HG03457 (cell line): ENCODE measurements around the gene PCOLCE2.

Source experiments
- ATAC-seq: cut with Tn5 transposase; IDR thresholded peaks from one replicate; pipeline ENCODE4 v1.9.1; 2021; ENCODE audit warnings: moderate number of reproducible peaks; ENCODE audit not compliant: unreplicated experiment

Gene PCOLCE2, protein sequence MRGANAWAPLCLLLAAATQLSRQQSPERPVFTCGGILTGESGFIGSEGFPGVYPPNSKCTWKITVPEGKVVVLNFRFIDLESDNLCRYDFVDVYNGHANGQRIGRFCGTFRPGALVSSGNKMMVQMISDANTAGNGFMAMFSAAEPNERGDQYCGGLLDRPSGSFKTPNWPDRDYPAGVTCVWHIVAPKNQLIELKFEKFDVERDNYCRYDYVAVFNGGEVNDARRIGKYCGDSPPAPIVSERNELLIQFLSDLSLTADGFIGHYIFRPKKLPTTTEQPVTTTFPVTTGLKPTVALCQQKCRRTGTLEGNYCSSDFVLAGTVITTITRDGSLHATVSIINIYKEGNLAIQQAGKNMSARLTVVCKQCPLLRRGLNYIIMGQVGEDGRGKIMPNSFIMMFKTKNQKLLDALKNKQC

GRCh38 chr3:142888481-142889211, at the start of gene PCOLCE2:
PCOLCE2 (minus strand) TSS chr3:142889083; CDS start chr3:142888896, 187 bp downstream.
- no peak for ATAC-seq

DNA sequence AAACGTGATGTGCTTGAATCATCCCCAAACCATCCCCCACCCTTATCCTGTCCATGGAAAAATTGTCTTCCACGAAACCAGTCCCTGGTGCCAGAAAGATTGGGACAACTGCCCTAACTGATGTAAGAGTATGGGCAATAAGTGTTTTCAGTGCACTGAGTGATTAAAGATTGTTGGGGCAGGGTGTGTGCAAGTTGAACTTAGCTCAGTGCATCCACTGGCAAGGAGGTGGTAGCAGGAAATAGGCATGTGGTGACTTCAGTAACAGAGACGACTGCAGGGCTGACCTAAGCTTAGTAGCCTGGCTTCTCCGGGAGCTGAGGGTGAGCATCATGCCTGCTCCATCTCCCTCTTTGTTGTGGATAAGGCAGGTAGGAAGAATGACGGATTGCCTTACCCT, 47.1 kb upstream of the PCOLCE2 start:
- ATAC-seq, result no peak

DNA sequence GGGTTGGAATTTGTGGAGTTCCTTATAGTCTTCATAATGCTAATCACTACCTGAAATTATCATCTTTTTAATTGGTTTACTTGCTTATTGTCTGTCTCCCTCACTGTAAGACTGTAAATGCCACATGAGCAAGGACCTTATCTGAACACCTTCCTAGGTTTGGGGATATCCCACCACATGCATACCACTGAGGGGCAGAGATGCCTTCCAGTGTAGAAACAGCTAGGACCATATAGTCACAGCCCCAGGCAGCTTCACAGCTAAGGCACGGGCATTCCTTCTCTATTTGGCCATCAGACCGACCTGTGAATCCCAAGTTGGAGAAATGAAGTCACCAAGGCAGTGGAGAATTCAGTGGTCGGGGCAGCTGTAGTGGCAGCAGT, 46.0 kb upstream of the PCOLCE2 start:
- ATAC-seq, result no peak

DNA sequence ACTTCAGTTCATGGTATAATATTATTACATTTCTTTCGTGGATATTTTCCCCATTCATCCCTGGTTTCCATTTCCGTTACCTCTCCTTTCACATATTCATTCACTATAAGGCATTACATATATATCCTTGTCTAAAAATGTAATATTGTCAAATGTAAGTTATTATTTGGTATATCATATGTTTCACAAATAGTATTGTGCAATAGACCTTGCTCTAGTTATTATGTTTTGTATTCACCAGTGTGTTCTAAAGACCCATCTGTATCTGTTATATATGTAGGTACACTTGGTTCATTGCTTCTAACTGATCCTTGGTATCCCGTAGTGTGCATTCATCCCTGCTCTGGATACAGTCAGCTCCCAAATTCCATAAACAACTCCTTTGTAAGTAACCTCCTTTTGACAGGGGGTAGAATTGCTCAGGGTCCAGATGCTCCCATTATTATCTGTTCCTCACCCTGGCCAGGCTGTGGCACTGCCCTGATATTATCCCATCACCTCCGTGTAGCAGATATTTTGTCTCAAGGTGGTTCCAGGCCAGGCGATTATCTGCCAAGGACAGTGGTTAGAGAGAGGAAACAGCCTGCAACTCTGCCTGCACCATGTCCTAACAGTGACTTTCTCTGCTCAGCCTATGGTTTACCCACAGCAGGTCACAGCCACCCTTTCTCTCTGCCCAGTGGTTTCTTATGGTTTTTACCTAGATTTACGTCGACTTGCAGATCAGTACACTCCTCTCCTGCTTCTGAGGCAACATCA, 45.4 kb upstream of the PCOLCE2 start:
- no peak for ATAC-seq

DNA sequence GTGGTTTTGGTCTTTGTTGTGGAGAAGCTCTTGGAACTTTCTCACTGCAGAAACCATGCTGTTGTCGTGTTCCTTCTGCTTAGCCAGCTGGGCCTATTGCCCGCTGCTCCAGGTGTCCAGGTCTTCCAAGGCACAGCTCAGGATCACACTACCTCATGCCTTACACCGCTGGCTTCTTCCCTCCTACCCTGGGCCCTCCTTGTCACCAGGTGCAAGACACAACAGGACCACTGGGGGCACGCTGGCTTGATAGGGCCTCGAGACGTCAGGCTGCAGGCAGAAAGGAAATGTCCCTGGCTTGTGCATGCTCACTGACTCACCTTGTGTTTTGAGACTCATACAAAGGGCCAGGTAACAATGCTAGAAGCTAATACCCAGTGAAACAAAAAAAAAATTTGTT, 42.3 kb upstream of the PCOLCE2 start:
- ATAC-seq, result peak; percentile 72

- no peak for ATAC-seq
Observed at GRCh38 chr3:142930463-142930862, 41.6 kb upstream of the PCOLCE2 start.

GRCh38 chr3:142929890-142930289, 41.0 kb upstream of the PCOLCE2 start:
- no peak for ATAC-seq

DNA sequence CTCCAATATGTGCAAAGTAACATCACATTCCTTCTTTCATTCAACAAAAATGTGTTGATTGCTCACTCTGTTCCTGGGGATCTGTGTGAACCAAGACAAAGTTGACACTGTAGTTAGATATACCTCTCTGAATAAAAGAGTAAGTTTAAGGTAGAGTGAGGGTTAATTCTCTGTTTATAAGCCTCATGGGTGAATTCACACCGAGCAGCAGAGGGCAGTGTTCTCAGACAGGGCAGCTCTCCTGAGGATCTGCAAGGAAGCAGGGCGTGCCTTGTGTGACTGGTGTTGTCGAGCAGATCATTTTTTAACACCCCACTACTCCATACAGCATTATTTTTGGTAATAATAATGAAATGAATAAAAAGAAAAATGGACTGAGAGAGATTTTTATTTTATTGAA, 40.2 kb upstream of the PCOLCE2 start:
- ATAC-seq, result no peak

GRCh38 chr3:142926368-142926944, 37.6 kb upstream of the PCOLCE2 start:
- no peak for ATAC-seq

DNA sequence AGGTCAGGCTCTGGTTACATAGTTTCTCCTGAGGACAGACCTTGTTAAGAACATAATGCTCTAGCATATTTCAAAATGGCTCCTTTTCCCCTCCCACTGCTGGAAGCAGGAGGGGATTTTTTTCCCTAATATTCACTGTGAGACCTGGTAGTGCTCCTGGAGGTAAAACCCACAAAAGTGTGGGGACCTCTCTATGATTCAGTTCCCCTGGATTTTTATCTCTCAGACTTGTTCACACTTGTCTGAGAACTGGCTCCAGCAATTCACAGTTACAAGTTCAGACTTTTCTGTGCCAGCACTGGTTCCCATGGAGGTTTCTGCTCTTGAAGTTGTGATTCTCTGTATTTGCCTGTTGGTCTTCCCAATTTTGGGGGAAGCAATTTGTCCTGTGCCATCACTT, 36.3 kb upstream of the PCOLCE2 start:
- ATAC-seq, result no peak

GRCh38 chr3:142923694-142924093, 34.8 kb upstream of the PCOLCE2 start:
- ATAC-seq, result no peak

GRCh38 chr3:142916605-142917004, 27.7 kb upstream of the PCOLCE2 start:
- ATAC-seq, result no peak

DNA sequence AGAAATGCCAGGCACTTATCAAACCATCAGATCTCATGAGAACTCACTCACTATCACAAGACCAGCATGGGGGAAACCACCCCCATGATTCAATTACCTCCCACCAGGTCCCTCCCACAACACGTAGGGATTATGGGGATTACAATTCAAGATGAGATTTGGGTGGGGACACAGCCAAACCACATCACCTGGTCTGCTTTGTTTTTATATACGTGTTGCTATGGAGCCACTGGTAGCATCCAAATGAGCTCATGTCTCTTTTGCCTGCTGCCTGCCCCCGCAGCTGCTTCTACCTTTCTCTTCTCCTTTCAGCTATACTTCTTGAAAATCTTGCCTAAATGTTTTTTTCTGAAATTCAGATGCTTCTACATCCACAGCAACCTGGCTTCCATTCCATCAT, 26.8 kb upstream of the PCOLCE2 start:
- ATAC-seq, result no peak

- ATAC-seq, result no peak
Observed at GRCh38 chr3:142914286-142914811, 25.5 kb upstream of the PCOLCE2 start.

- no peak for ATAC-seq
Observed at GRCh38 chr3:142913432-142913831, 24.5 kb upstream of the PCOLCE2 start.

DNA sequence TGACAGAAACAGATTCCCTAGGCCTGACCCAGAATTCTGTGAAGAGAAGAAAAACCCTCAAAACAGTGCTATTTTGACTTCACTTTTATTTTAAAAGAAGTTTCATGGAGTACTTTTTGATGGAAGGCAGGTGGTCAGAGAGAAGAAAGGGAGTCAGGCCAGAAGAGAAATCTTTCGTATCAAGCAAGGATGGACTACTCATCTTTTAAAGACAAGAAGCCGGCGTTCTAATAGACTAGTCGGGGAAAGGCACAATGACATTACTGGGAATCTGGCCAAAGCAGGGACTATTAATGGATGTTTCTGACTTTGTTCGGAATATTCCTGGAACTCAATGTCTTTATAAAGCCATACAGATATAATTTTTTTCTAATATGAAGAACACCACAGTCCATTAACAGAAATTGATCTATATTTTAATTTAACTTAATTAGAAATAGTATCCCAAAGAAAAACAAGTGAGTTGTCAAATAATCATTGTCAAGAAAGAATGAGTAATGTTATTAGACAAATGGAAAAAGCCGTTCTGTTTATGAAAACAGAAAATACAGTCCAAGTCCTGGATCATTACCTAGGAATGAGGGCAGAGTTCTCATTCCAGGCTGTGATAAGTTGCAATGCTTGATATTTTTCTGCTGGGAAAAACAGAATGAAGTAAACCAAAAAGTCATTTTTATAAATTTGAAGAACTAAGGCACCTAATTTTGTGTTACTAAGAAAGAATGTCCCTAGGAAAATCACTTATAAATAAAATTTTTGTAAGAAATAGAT, 23.7 kb upstream of the PCOLCE2 start:
- no peak for ATAC-seq

GRCh38 chr3:142910280-142910679, 21.4 kb upstream of the PCOLCE2 start:
- no peak for ATAC-seq

DNA sequence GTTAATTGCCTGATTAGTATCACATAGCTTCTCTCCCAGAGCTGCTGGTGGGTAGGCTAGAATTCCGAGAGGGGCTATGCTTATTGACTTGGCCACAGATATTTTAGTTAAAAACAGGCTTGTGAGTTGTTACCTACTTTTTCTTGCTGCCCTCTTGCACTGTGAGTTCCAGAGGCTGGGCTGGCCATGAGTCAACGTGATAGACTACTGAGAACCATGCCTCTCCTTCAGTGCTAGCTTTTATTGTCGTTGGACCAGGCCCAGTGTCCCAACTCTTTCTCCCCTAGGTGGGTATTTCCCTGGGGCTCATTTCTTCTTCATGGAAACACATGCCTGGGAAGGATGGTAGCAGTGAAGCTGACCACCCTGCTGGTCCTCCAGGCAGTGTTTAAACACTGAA, 20.4 kb upstream of the PCOLCE2 start:
- ATAC-seq, result no peak

DNA sequence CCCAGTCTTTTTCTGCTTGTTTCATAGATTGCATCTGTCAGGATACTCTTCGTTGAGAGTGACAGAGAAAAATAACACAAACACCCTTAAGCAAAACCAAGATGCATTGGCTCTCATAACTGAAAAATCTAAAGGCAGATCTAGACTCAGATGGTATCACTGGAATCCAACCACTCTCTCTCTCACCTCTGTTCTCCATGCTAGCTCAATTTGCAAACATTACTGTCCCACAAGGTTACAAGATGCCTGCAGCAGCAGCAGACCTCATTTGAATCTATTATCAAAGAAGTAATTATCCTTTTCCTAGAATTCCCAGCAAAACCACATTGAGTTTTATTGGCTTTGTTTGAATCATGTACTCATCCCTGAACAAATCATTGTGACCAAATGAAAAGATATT, 19.1 kb upstream of the PCOLCE2 start:
- no peak for ATAC-seq
